ENCODE measurements around the gene ZNF280C. TPM values are rescaled to one million over a fixed set of nuclear protein-coding genes. Genes with fewer than 3 reads are reported as not detected.

Gene ZNF280C
- total and polyA plus RNA-seq, 9 donors = 2.0 to 8.0 (median 4.8) TPM

- H3K27me3 ChIP-seq = no peaks in the 10 kb centered on the region
- no peaks in the 10 kb centered on the region for H3K4me1 ChIP-seq (ENCODE audit: insufficient read depth)
- no peak overlapping the region for H3K4me3 ChIP-seq
- no peak for DNase-seq
- WGBS, 3 donors = 40 to 57% (median 48%) methylated on average over 5 of the region's 5 CpGs
- no peaks in the 10 kb centered on the region for H3K36me3 ChIP-seq
- no peaks in the 10 kb centered on the region for H3K9me3 ChIP-seq
- TF ChIP-seq CTCF (IDR thresholded peaks at IDR 0.05) = no peak
- no peak for TF ChIP-seq POLR2A (IDR thresholded peaks at IDR 0.05)
- TF ChIP-seq EP300 (IDR thresholded peaks at IDR 0.05) = no peak
- no peak overlapping the region for H3K27ac ChIP-seq
- intact Hi-C loops (cut with DNase I) = no loop called here
These were observed 27.0 kb upstream of the ZNF280C start for GRCh38 chrX:130295519-130296296.

- intact Hi-C loops (cut with DNase I) = no loop called here
- H3K4me3 ChIP-seq = no peak overlapping the region
- 60 to 71% (median 69%) methylated on average over 11 of the region's 11 CpGs for whole genome bisulfite sequencing, 3 donors
- no peaks in the 10 kb centered on the region for H3K27me3 ChIP-seq
- TF ChIP-seq POLR2A (IDR thresholded peaks at IDR 0.05) (no peak), CTCF (IDR thresholded peaks at IDR 0.05) (no peak), EP300 (IDR thresholded peaks at IDR 0.05) (no peak)
- H3K9me3 ChIP-seq = no peaks in the 10 kb centered on the region
- H3K27ac ChIP-seq = no peak overlapping the region
- DNase-seq = no peak
- H3K36me3 ChIP-seq = no peaks in the 10 kb centered on the region
- H3K4me1 ChIP-seq (ENCODE audit: insufficient read depth) = no peaks in the 10 kb centered on the region
These were observed 18.5 kb upstream of the ZNF280C start for GRCh38 chrX:130287071-130287770.

GRCh38 chrX:130285710-130286109 lies 17.0 kb upstream of the ZNF280C start:
- intact Hi-C loops (cut with DNase I) = no loop called here
- no peaks in the 10 kb centered on the region for H3K36me3 ChIP-seq
- TF ChIP-seq POLR2A (IDR thresholded peaks at IDR 0.05) (no peak), EP300 (IDR thresholded peaks at IDR 0.05) (no peak), CTCF (IDR thresholded peaks at IDR 0.05) (no peak)
- DNase-seq = no peak
- no peaks in the 10 kb centered on the region for H3K9me3 ChIP-seq
- no peak overlapping the region for H3K27ac ChIP-seq
- H3K27me3 ChIP-seq = no peaks in the 10 kb centered on the region
- no peak overlapping the region for H3K4me3 ChIP-seq
- H3K4me1 ChIP-seq (ENCODE audit: insufficient read depth) = no peaks in the 10 kb centered on the region
- 56 to 67% (median 66%) methylated on average over 2 of the region's 2 CpGs for WGBS, 3 donors

GRCh38 chrX:130285069-130285620 lies 16.4 kb upstream of the ZNF280C start:
- H3K27ac ChIP-seq = no peak overlapping the region
- H3K4me1 ChIP-seq (ENCODE audit: insufficient read depth) = no peaks in the 10 kb centered on the region
- 66 to 75% (median 75%) methylated on average over 3 of the region's 3 CpGs for WGBS, 3 donors
- H3K27me3 ChIP-seq = no peaks in the 10 kb centered on the region
- no peak overlapping the region for H3K4me3 ChIP-seq
- intact Hi-C loops (cut with DNase I) = no loop called here
- no peaks in the 10 kb centered on the region for H3K9me3 ChIP-seq
- no peak for DNase-seq
- no peak for TF ChIP-seq EP300 (IDR thresholded peaks at IDR 0.05)
- no peak for TF ChIP-seq CTCF (IDR thresholded peaks at IDR 0.05)
- no peak for TF ChIP-seq POLR2A (IDR thresholded peaks at IDR 0.05)
- H3K36me3 ChIP-seq = no peaks in the 10 kb centered on the region

Data from ovary (tissue), 9 donors.